OCI-LY3 (cell line): ENCODE results near the gene HIBCH.

ENCODE experiments used
- H2AFZ ChIP-seq: fragments of 200-600, 300-600 bp; shearing (Covaris generic); 2 replicates; pipeline ENCODE4 v1.6.0; 2014; ENCODE audit warnings: antibody characterized with exemption, low read depth, low read length
- H3K27ac ChIP-seq: fragments of 200-600, 300-600 bp; sonication (generic); 2 replicates; pipeline ENCODE4 v1.5.1; 2014; ENCODE audit warnings: mild to moderate bottlenecking, low read length, moderate library complexity, mixed read lengths
- H3K27me3 ChIP-seq: fragments of 200-600, 300-600 bp; sonication (generic); 2 replicates; pipeline ENCODE4 v1.6.1; 2014; ENCODE audit warnings: low read depth, low read length, mixed read lengths
- H3K36me3 ChIP-seq: fragments of 200-600, 300-600 bp; sonication (generic); replicated peaks from 2 replicates; pipeline ENCODE3; 2014; ENCODE audit warnings: low read depth, low read length, mixed read lengths
- H3K4me1 ChIP-seq: fragments of 300-600, 200-600 bp; sonication (generic); 2 replicates; pipeline ENCODE4 v1.6.1; 2014; ENCODE audit warnings: low read length, mixed read lengths
- H3K4me2 ChIP-seq: fragments of 200-600, 300-600 bp; sonication (generic); 2 replicates; pipeline ENCODE4 v1.6.1; 2014; ENCODE audit warnings: low read length, mixed read lengths
- H3K4me3 ChIP-seq: fragments of 300-600, 200-600 bp; sonication (generic); 2 replicates; pipeline ENCODE4 v1.5.1; 2014; ENCODE audit warnings: antibody characterized with exemption, mild to moderate bottlenecking, low read length, moderate library complexity
- H3K79me2 ChIP-seq: fragments of 300-600, 200-600 bp; shearing (Covaris generic); 2 replicates; pipeline ENCODE4 v1.6.1; 2014; ENCODE audit warnings: mild to moderate bottlenecking, low read length, mixed read lengths
- H3K9ac ChIP-seq: fragments of 300-600, 200-600 bp; shearing (Covaris generic); 2 replicates; pipeline ENCODE4 v1.6.0; 2014; ENCODE audit warnings: mild to moderate bottlenecking, low read length, moderate library complexity
- H3K9me3 ChIP-seq: fragments of 200-600, 300-600 bp; shearing (Covaris generic); 2 replicates; pipeline ENCODE4 v1.6.1; 2014; ENCODE audit warnings: low read length, mixed read lengths; ENCODE audit not compliant: insufficient read depth
- H4K20me1 ChIP-seq: fragments of 200-600, 300-600 bp; sonication (generic); 2 replicates; pipeline ENCODE4 v1.6.1; 2016; ENCODE audit warnings: low read length, mixed read lengths; ENCODE audit not compliant: insufficient read depth
- CTCF ChIP-seq: fragments of 200-600, 300-600 bp; sonication (generic); IDR thresholded peaks from 2 replicates; pipeline ENCODE4 v1.5.1; 2014; ENCODE audit warnings: antibody characterized with exemption, low read length, low read depth
- EZH2phosphoT487 ChIP-seq: fragments of 200-600 bp; shearing (Covaris generic); IDR thresholded peaks from 2 replicates; pipeline ENCODE4 v1.6.1; 2018; ENCODE audit warnings: antibody characterized with exemption, mixed run types, low read depth

The HIBCH gene

DNA sequence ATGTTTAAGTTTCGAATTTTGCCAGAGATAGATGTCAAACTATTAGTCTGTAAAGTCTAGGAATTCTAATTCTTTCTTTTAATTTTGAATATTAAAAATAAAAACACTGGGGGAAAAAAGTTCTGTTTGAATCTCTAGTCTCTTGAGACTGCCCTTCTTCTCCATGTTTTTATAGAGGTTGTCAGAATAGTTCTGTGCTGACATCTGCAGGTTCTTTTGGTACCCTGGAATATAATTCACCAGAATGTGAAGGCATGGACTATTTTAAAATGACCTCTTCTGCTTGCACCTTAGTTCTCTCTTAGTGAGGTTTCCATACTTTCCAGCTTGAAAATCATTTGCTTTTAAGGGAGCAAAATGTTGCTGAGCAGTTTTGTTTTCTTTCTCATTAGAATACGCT, 136.1 kb downstream of the HIBCH start:
- H3K9ac ChIP-seq, result no peak overlapping the region
- no peaks in the 10 kb centered on the region for H3K9me3 ChIP-seq
- no peak overlapping the region for H2AFZ ChIP-seq
- no peaks in the 10 kb centered on the region for H3K36me3 ChIP-seq
- H4K20me1 ChIP-seq, result no peaks in the 10 kb centered on the region
- H3K27ac ChIP-seq, result no peak overlapping the region
- peaks cover 33% of the 10 kb centered on the region for H3K4me1 ChIP-seq
- no peaks in the 10 kb centered on the region for H3K79me2 ChIP-seq
- no peak overlapping the region for H3K4me3 ChIP-seq
- TF ChIP-seq EZH2phosphoT487 (no peak), CTCF (no peak)
- H3K27me3 ChIP-seq, result no peaks in the 10 kb centered on the region
- H3K4me2 ChIP-seq, result no peak overlapping the region

DNA sequence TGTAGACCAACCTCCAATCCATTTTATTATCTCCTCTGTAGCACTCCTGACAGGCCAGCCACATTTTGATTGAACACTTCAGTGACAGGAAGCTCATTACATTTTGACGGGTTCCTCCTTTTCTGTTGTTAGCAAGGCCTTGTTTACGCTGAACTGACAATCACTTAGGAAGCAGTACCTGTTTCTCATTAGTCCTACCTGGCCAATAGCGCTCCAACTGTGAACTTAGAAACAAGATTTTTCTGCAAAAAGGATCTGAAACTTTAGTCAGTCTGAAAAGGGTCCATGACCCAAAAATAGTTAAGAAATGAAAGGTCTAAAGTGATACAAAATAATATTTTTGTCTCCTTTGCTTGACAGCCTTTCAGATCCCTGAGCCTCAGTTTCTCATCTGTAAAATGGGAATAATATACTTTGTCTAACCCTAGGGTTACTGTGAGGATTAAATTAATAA, 137.5 kb downstream of the HIBCH start:
- H4K20me1 ChIP-seq, result no peaks in the 10 kb centered on the region
- TF ChIP-seq CTCF (no peak), EZH2phosphoT487 (no peak)
- H3K9ac ChIP-seq, result no peak overlapping the region
- peak overlapping the region; percentile 86 for H3K4me3 ChIP-seq
- peak overlapping the region; percentile 82 for H3K4me2 ChIP-seq
- H3K36me3 ChIP-seq, result no peaks in the 10 kb centered on the region
- H3K27me3 ChIP-seq, result no peaks in the 10 kb centered on the region
- H3K79me2 ChIP-seq, result no peaks in the 10 kb centered on the region
- no peak overlapping the region for H2AFZ ChIP-seq
- H3K4me1 ChIP-seq, result peaks cover 34% of the 10 kb centered on the region
- no peaks in the 10 kb centered on the region for H3K9me3 ChIP-seq
- H3K27ac ChIP-seq, result no peak overlapping the region

- Histone ChIP-seq H4K20me1 (no peaks in the 10 kb centered on the region), H3K79me2 (no peaks in the 10 kb centered on the region), H3K4me1 (peaks cover 34% of the 10 kb centered on the region), H3K36me3 (no peaks in the 10 kb centered on the region), H3K27me3 (no peaks in the 10 kb centered on the region), H3K4me3 (peak overlapping the region; percentile 86), H3K9me3 (no peaks in the 10 kb centered on the region), H2AFZ (peak overlapping the region; percentile 93; the same call in 1 of the 2 replicates), H3K27ac (no peak overlapping the region), H3K4me2 (peak overlapping the region; percentile 82), H3K9ac (peak overlapping the region; percentile 81)
- TF ChIP-seq EZH2phosphoT487 (no peak), CTCF (no peak)
These were observed 138.4 kb downstream of the HIBCH start for GRCh38 chr2:190181123-190181669.

GRCh38 chr2:190180313-190181122, 139.1 kb downstream of the HIBCH start:
- peaks cover 34% of the 10 kb centered on the region for H3K4me1 ChIP-seq
- no peak overlapping the region for H3K27ac ChIP-seq
- no peaks in the 10 kb centered on the region for H3K79me2 ChIP-seq

More at GRCh38 chr2:190180313-190181122, 139.1 kb downstream of the HIBCH start:
- TF ChIP-seq EZH2phosphoT487 (no peak), CTCF (peak; percentile 82)
- H3K4me3 ChIP-seq, result peak overlapping the region; percentile 86
- peak overlapping the region; percentile 82 for H3K4me2 ChIP-seq
- H3K9me3 ChIP-seq, result no peaks in the 10 kb centered on the region
- H3K36me3 ChIP-seq, result no peaks in the 10 kb centered on the region
- peak overlapping the region; percentile 93 for H2AFZ ChIP-seq
- H3K27me3 ChIP-seq, result no peaks in the 10 kb centered on the region
- H4K20me1 ChIP-seq, result no peaks in the 10 kb centered on the region
- H3K9ac ChIP-seq, result peak overlapping the region; percentile 81
